H1 (cell line): ENCODE results near the gene CDH22. TPM values are rescaled to one million over a fixed set of nuclear protein-coding genes. Genes with fewer than 3 reads are reported as not detected.

ENCODE experiments used
- CTCF ChIA-PET: fragments of 300-600 bp; sonication (Branson Sonifier 250); formaldehyde crosslinking; loops from one replicate; lab custom pipeline; 2021; ENCODE audit not compliant: partially characterized antibody; lab: Charles Lee
- POLR2A ChIA-PET: fragments of 300-600 bp; sonication (Branson Sonifier 250); formaldehyde crosslinking; loops from one replicate; lab custom pipeline; 2021; ENCODE audit warnings: inconsistent platforms; ENCODE audit not compliant: partially characterized antibody; lab: Charles Lee
- DNase-seq, 2 experiments: peaks; one replicate each; pipeline versions ENCODE4 v3.0.0 to v3.0.0-alpha.2; 2010 to 2022; ENCODE audit warnings: low spot score in 2 of 2, low read depth in 1 of 2, mixed read lengths in 1 of 2
- FAIRE-seq: peaks from 2 replicates; lab custom pipeline; 2011; peaks lifted over from hg19 to GRCh38; lab: Jason Lieb, UNC
- H2AFZ ChIP-seq: 2 replicates; pipeline ENCODE4 v1.8.1; 2012; ENCODE audit warnings: low read length, inconsistent platforms
- H2AK5ac ChIP-seq: 2 replicates; pipeline ENCODE4 v1.6.1; 2013; ENCODE audit warnings: low read depth, low read length
- H2BK120ac ChIP-seq: replicated peaks from 2 replicates; pipeline ENCODE3; 2013; ENCODE audit warnings: low read depth, low read length, inconsistent platforms
- H2BK12ac ChIP-seq: 2 replicates; pipeline ENCODE4 v1.6.1; 2013; ENCODE audit warnings: low read depth, low read length
- H2BK15ac ChIP-seq: 2 replicates; pipeline ENCODE4 v1.6.1; 2013; ENCODE audit warnings: low read length
- H2BK20ac ChIP-seq: 2 replicates; pipeline ENCODE4 v1.6.1; 2013; ENCODE audit warnings: low read length
- H2BK5ac ChIP-seq: 2 replicates; pipeline ENCODE4 v1.6.1; 2013; ENCODE audit warnings: low read depth, low read length
- H3K14ac ChIP-seq: 2 replicates; pipeline ENCODE4 v1.6.1; 2013; ENCODE audit warnings: inconsistent platforms; ENCODE audit not compliant: insufficient read length
- H3K18ac ChIP-seq: 2 replicates; pipeline ENCODE4 v1.6.1; 2013; ENCODE audit warnings: low read length; ENCODE audit errors: extremely low read depth
- H3K23ac ChIP-seq: 2 replicates; pipeline ENCODE4 v1.6.1; 2013; ENCODE audit warnings: inconsistent platforms; ENCODE audit not compliant: insufficient read length
- H3K23me2 ChIP-seq: 2 replicates; pipeline ENCODE4 v1.6.1; 2013; ENCODE audit warnings: low read depth, low read length
- H3K27ac ChIP-seq: 2 replicates; pipeline ENCODE4 v1.6.1; 2011; ENCODE audit warnings: low read depth, low read length, inconsistent platforms
- H3K27me3 ChIP-seq, 4 experiments: replicated peaks in 1 of 4; 1 replicate in 1 of 4; 2 replicates in 3 of 4; pipeline versions ENCODE4 v1.6.1 to v1.8.1; 2011 to 2013; ENCODE audit warnings: low read length in 3 of 4, mild to moderate bottlenecking in 3 of 4, inconsistent platforms in 2 of 4, mixed read lengths in 2 of 4, moderate library complexity in 1 of 4; ENCODE audit not compliant: control insufficient read depth in 3 of 4, insufficient read depth in 3 of 4; ENCODE audit errors: extremely low read depth in 1 of 4
- H3K36me3 ChIP-seq, 4 experiments: 2 replicates each; pipeline versions ENCODE4 v1.6.1 to v1.8.1; 2011 to 2013; ENCODE audit warnings: mild to moderate bottlenecking in 4 of 4, low read length in 3 of 4, moderate library complexity in 2 of 4, control low read depth in 1 of 4, inconsistent platforms in 1 of 4; ENCODE audit not compliant: insufficient read depth in 4 of 4, control insufficient read depth in 2 of 4
- H3K4ac ChIP-seq: replicated peaks from 2 replicates; pipeline ENCODE3; 2013; ENCODE audit warnings: low read length, low read depth, mixed read lengths, inconsistent platforms; ENCODE audit not compliant: insufficient read length
- H3K4me1 ChIP-seq, 4 experiments: replicated peaks in 1 of 4; 1 replicate in 1 of 4; 2 replicates in 3 of 4; pipeline versions ENCODE4 v1.6.1 to v1.8.1; 2011 to 2013; ENCODE audit warnings: low read length in 3 of 4, inconsistent platforms in 2 of 4, mixed read lengths in 1 of 4; ENCODE audit not compliant: insufficient read depth in 4 of 4, control insufficient read depth in 3 of 4
- H3K4me2 ChIP-seq, 2 experiments: 2 replicates each; pipeline versions ENCODE4 v1.6.1 to v1.8.1; 2011 to 2013; ENCODE audit warnings: low read depth in 2 of 2, low read length in 2 of 2, control low read depth in 1 of 2, inconsistent platforms in 1 of 2, mild to moderate bottlenecking in 1 of 2; ENCODE audit not compliant: insufficient read depth in 1 of 2
- H3K4me3 ChIP-seq, 4 experiments: fragments of 200-600, 300-600 bp in 1 of 4; sonication (generic), shearing (Covaris generic), sonication (Bioruptor Twin) in 1 of 4; 2 replicates each; pipeline versions ENCODE4 v1.5.1 to v1.8.1; 2011 to 2016; ENCODE audit warnings: low read length in 4 of 4, low read depth in 3 of 4, control low read depth in 2 of 4, inconsistent platforms in 2 of 4, mild to moderate bottlenecking in 2 of 4, mixed read lengths in 1 of 4, moderate library complexity in 1 of 4; ENCODE audit not compliant: insufficient read depth in 2 of 4; ENCODE audit errors: extremely low read depth in 1 of 4
- H3K56ac ChIP-seq: replicated peaks from 2 replicates; pipeline ENCODE3; 2013; ENCODE audit warnings: low read depth, mild to moderate bottlenecking, mixed read lengths, low read length, inconsistent platforms; ENCODE audit not compliant: insufficient read length
- H3K79me1 ChIP-seq: 2 replicates; pipeline ENCODE4 v1.6.1; 2013; ENCODE audit warnings: low read depth, low read length, control low read depth
- H3K79me2 ChIP-seq, 2 experiments: 2 replicates each; pipeline versions ENCODE4 v1.6.1 to v1.8.1; 2012 to 2013; ENCODE audit warnings: low read length in 2 of 2, mild to moderate bottlenecking in 2 of 2, inconsistent platforms in 1 of 2; ENCODE audit not compliant: insufficient read depth in 2 of 2, control insufficient read depth in 1 of 2
- H3K9ac ChIP-seq, 4 experiments: replicated peaks in 1 of 4; 1 replicate in 1 of 4; 2 replicates in 3 of 4; pipeline versions ENCODE4 v1.6.1 to v1.8.1; 2011 to 2013; ENCODE audit warnings: low read depth in 3 of 4, low read length in 3 of 4, control low read depth in 2 of 4, mild to moderate bottlenecking in 2 of 4, moderate library complexity in 2 of 4, inconsistent platforms in 1 of 4; ENCODE audit errors: extremely low read depth in 1 of 4
- H3K9me3 ChIP-seq, 2 experiments: 2 replicates each; pipeline versions ENCODE4 v1.6.1 to v1.8.1; 2012 to 2013; ENCODE audit warnings: mild to moderate bottlenecking in 2 of 2, moderate library complexity in 2 of 2, control low read depth in 1 of 2, inconsistent platforms in 1 of 2, low read depth in 1 of 2, low read length in 1 of 2, mixed read lengths in 1 of 2; ENCODE audit not compliant: insufficient read depth in 2 of 2
- H4K20me1 ChIP-seq, 2 experiments: replicated peaks in 1 of 2; 2 replicates each; pipeline versions ENCODE3 to v1.8.1; 2011 to 2013; ENCODE audit warnings: inconsistent platforms in 2 of 2, low read length in 2 of 2, mild to moderate bottlenecking in 1 of 2; ENCODE audit not compliant: insufficient read depth in 2 of 2, control insufficient read depth in 1 of 2
- H4K5ac ChIP-seq: 2 replicates; pipeline ENCODE4 v1.6.1; 2013; ENCODE audit warnings: low read length, low read depth, mixed read lengths, inconsistent platforms; ENCODE audit not compliant: insufficient read length
- H4K8ac ChIP-seq: 2 replicates; pipeline ENCODE4 v1.8.0; 2013; ENCODE audit warnings: mild to moderate bottlenecking, moderate library complexity, low read length, inconsistent platforms; ENCODE audit not compliant: insufficient read depth; ENCODE audit errors: extremely low read depth
- H4K91ac ChIP-seq: replicated peaks from 2 replicates; pipeline ENCODE3; 2013; ENCODE audit warnings: low read length, mixed read lengths, inconsistent platforms; ENCODE audit not compliant: insufficient read length
- EZH2 ChIP-seq: fragments of 200-600 bp; sonication (generic); IDR thresholded peaks from 2 replicates; pipeline ENCODE4 v1.7.1; 2012; ENCODE audit warnings: low read depth, mild to moderate bottlenecking, moderate library complexity, low read length, inconsistent platforms; ENCODE audit not compliant: severe bottlenecking
- HDAC6 ChIP-seq: IDR thresholded peaks from one replicate; pipeline ENCODE4 v1.7.1; 2012; ENCODE audit warnings: low read depth, mild to moderate bottlenecking, inconsistent platforms, low read length, moderate library complexity
- JUN ChIP-seq: IDR thresholded peaks from 2 replicates; pipeline ENCODE4 v1.6.1; 2011; ENCODE audit warnings: low read depth, mild to moderate bottlenecking, improper control_type of control experiment, low read length
- POLR2A ChIP-seq, 2 experiments: IDR thresholded peaks; 1 replicate in 1 of 2; 2 replicates in 1 of 2; pipeline ENCODE4 v1.6.1; 2011; ENCODE audit warnings: low read depth in 2 of 2, low read length in 2 of 2, mild to moderate bottlenecking in 2 of 2; ENCODE audit errors: control extremely low read depth in 1 of 2
- POLR2AphosphoS5 ChIP-seq: IDR thresholded peaks from 2 replicates; pipeline ENCODE4 v1.6.1; 2011; ENCODE audit warnings: low read depth, low read length
- SAP30 ChIP-seq: fragments of 300-600 bp; sonication (generic); IDR thresholded peaks from 2 replicates; pipeline ENCODE4 v1.7.1; 2012; ENCODE audit warnings: low read length, moderate library complexity, mild to moderate bottlenecking, inconsistent platforms; ENCODE audit not compliant: insufficient read depth, insufficient replicate concordance
- SIRT6 ChIP-seq: IDR thresholded peaks from one replicate; pipeline ENCODE4 v1.7.1; 2012; ENCODE audit warnings: low read length, inconsistent platforms
- SIX5 ChIP-seq: IDR thresholded peaks from 2 replicates; pipeline ENCODE4 v1.6.1; 2011; ENCODE audit warnings: mild to moderate bottlenecking, low read depth, low read length
- TAF1 ChIP-seq: IDR thresholded peaks from 2 replicates; pipeline ENCODE4 v1.6.1; 2011; ENCODE audit warnings: mild to moderate bottlenecking, low read depth, low read length
- USF2 ChIP-seq: IDR thresholded peaks from 2 replicates; pipeline ENCODE4 v1.6.1; 2011; ENCODE audit warnings: low read length, improper control_type of control experiment
- YY1 ChIP-seq: IDR thresholded peaks from 2 replicates; pipeline ENCODE4 v1.6.1; 2011; ENCODE audit warnings: low read depth, mild to moderate bottlenecking, low read length
- WGBS, 2 experiments: shearing (Covaris generic) in 1 of 2; methylation state at CpG; one replicate each; pipeline versions ENCODE4 v1.1.6 to v1.1.7; 2013 to 2015; ENCODE audit warnings: low lambda C conversion rate in 2 of 2, mixed read lengths in 2 of 2, inconsistent platforms in 1 of 2, low coverage in 1 of 2, missing lambda C conversion rate in 1 of 2; ENCODE audit not compliant: insufficient replicate concordance in 2 of 2, insufficient coverage in 1 of 2, insufficient read length in 1 of 2; ENCODE audit errors: extremely low coverage in 1 of 2, missing lambda C conversion rate in 1 of 2; 5-methylcytosine and 5-hydroxymethylcytosine counted together
- polyA plus RNA-seq, 7 experiments: library from polyadenylated mRNA; depleted of rRNA in 3 of 7; stranded (reverse) in 5 of 7; unstranded in 2 of 7; fragments of >200 nt in 5 of 7; fragments of 200-250 nt in 2 of 7; gene quantifications; 1 replicate in 5 of 7; 2 replicates in 1 of 7; 4 replicates in 1 of 7; pipeline versions ENCODE4 v1.2.1 to v1.2.3, GENCODE V29; 2011 to 2013; ENCODE audit warnings: missing spikeins in 2 of 7, mixed read lengths in 2 of 7
- total RNA-seq: library from RNA; stranded (reverse); fragmentation: NEBNext Ultra II Directional; extraction: Animal tissue kit (Norgen Biotek cat#: 25700); gene quantifications from 2 replicates; pipeline ENCODE4 v1.2.1, GENCODE V29; 2021

Gene CDH22
- total and polyA plus RNA-seq, 2 of the 8 experiments (the other 6 are each of a cell fraction or from before 2014, with no cell fraction given), result 0.35 to 0.39 TPM

- WGBS, 2 experiments, result 79% methylated on average over 8 of the region's 8 CpGs; no CpG with 5 or more reads in 1 of the 2 experiments
- FAIRE-seq (no peak), DNase-seq (no peak)
- Histone ChIP-seq H2AFZ (no peak overlapping the region), H2BK120ac (no peak overlapping the region), H4K5ac (no peak overlapping the region), H3K9me3 (no peaks in the 10 kb centered on the region; a peak in 1 of 4 replicates), H4K91ac (no peak overlapping the region), H4K8ac (no peak overlapping the region), H3K79me1 (no peaks in the 10 kb centered on the region), H2AK5ac (no peak overlapping the region), H3K18ac (no peak overlapping the region), H3K4ac (no peak overlapping the region), H3K4me3 (no peak overlapping the region), H3K14ac (no peak overlapping the region), H3K4me2 (no peak overlapping the region), H2BK20ac (no peak overlapping the region; the same call in 1 of the 2 replicates), H2BK15ac (no peak overlapping the region), H4K20me1 (peaks cover 0 to 6% of the 10 kb centered on the region in 2 experiments), H3K56ac (no peak overlapping the region), H3K27me3 (no peaks in the 10 kb centered on the region), H2BK12ac (no peak overlapping the region), H3K23me2 (no peaks in the 10 kb centered on the region; the same call in 1 of the 2 replicates), H3K9ac (no peak overlapping the region), H3K27ac (no peak overlapping the region), H3K4me1 (peaks cover 15 to 21% (median 18%) of the 10 kb centered on the region in 4 experiments), H2BK5ac (no peak overlapping the region), H3K36me3 (no peaks in the 10 kb centered on the region), H3K79me2 (no peaks in the 10 kb centered on the region), H3K23ac (no peak overlapping the region)
- POLR2A ChIA-PET, result no interaction called here
- CTCF ChIA-PET, result interaction anchor here (0.6 to 2.3 kb wide), 5 partner anchors 16 to 213 kb away, joined by 3 to 6 read pairs (median 3); no protein-coding TSS in a partner anchor
- no peak for TF ChIP-seq USF2
- no peak for TF ChIP-seq JUN
- no peak for TF ChIP-seq YY1
- TF ChIP-seq HDAC6, result no peak
- no peak for TF ChIP-seq SAP30
- TF ChIP-seq TAF1, result no peak
- no peak for TF ChIP-seq POLR2AphosphoS5
- no peak for TF ChIP-seq EZH2
- TF ChIP-seq SIRT6, result no peak
- no peak for TF ChIP-seq POLR2A (IDR thresholded peaks at IDR 0.05; ENCODE audit: control extremely low read depth in 1 of 2, low read depth in 2 of 2, low read length in 2 of 2)
- no peak for TF ChIP-seq SIX5
Observed at GRCh38 chr20:46226602-46227001, 81.7 kb downstream of the CDH22 start.
